GM19023 (cell line): ENCODE measurements around the gene GSTA3.
"Not testable (repeated sequence)": the region's sequence is repeated elsewhere in the genome, so short reads cannot be mapped to it uniquely, and the experiment has no call there.

Source experiments
- ATAC-seq: cut with Tn5 transposase; IDR thresholded peaks from one replicate; pipeline ENCODE4 v1.9.1; 2021; ENCODE audit warnings: mild to moderate bottlenecking, moderate library complexity; ENCODE audit not compliant: unreplicated experiment

Gene GSTA3

DNA sequence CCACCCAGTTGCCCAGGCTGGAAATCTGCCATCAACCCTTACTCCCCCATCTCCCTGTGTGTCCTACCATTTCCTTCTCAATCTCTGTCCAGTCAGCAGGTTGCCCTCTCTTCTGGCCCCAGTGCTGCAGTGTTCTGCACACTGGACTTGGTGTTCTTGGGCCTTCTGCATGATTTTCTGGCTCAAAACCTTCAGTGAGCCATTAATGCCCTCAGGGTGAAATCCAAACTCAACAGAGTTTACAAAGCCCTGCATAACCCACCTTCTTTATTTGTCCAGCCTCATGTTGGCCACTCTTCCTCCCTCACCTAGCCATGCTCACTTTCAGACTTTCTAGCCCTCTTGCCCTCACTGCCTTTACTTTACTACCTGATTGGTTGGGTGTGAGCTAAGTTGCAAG, 5.0 kb upstream of the GSTA3 start:
- no peak for ATAC-seq

DNA sequence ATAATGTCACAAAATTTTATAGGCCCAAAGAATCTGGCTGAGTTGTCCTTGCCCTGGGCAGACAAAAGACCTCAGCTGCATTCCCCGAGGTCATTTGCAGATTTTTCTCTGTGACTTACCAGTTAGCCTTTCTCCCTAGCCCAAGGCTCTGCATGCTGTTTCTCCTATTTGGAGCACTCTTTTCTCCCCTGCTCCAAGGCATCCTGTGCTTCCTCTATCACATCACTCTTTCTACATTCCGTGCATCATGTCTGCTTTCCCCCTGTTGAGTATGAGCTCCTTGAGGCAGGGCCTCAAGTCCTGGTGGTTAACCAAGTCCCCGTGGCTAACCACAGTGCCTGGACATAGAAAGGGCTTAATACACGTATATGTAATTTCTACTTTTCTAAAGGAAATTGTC, 593 bp upstream of the GSTA3 start:
- ATAC-seq = no peak

DNA sequence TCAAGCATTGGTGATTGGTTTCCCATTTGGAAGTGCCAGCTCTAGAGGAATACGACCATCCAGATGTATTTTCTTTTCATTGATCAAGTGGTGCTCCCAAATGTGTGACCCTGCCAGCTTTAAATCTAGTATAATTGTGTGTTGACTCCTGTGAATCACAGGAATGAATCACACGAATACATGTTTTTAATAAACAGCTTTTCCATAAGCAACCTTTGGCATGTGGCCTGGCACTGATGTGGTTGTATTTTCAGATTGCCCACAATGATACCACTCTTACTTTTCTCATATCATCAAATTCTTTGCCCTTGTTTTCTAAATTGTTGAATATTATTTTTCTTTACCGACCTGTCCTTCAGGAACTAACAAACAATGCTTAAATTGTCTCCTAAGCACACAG, 367 bp downstream of the GSTA3 start:
- ATAC-seq = no peak

DNA sequence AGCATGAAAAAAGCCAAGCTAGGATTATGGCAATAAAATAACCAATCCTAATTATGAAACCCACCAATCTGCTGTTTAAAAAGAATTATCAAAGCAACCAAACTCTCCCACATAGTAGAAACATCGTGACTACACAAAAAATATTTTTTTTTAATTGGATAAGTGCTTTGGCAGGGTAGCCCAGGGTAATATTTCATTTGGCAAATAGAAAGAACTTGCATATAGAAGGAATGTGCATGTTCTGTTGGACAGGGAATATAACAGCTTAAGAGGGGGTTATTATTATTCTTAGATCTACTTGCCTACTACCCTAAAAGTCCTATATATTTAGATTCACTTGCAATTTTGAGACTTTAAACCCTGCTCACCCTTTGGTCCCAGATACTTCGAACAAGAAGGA, 972 bp downstream of the GSTA3 start:
- no peak for ATAC-seq

DNA sequence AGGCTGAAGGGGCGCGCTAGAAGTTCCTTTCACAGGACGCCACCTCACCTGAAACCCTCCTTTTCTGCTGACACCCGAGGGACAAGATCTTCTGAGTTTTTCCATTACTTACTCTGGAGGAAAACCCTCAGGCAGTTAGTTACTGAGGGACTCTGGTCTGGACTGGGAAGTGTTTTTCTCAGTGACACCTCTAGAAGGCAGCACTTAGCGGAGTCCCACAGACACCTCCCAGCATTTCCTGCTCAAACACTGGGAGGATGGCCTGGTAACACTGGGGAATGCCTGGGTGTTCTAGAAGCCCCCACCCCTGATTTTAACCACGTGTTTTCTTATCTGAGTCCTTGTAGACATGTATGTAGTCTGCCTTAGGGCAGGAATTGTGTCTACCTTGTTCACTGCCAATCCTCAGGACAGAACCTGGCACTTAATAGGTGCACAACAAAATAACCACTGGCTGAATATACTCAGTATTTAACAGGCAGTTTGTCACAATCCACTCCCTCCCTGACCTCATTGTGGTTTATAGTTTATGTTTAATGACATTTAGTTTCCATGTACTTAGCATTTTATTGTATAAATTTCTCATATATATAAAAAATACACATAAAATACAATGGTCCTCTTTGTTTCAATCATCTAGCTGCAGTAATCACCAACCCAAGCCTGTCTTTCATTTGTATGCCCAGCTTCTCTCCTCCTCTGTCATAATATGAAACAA, 4.8 kb downstream of the GSTA3 start:
- no peak for ATAC-seq

DNA sequence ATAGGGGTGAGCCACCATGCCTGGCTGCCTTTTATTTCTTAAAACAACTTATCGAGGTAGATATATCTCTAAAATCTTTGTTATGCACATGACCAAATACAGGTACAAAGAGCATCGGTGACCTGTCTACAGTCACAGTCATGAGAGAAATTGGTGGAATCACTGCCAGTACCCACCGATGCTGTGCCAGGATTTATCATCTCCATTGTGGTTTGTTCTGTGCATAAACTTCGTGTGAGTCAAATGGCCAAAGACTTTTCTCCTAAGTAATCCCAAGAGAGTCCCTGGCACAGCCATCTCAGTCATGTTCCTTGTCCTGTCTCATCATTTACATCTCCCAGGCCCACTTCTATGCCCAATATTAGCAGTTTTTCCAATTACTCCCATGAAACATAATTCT, 9.0 kb downstream of the GSTA3 start:
- ATAC-seq = no peak

DNA sequence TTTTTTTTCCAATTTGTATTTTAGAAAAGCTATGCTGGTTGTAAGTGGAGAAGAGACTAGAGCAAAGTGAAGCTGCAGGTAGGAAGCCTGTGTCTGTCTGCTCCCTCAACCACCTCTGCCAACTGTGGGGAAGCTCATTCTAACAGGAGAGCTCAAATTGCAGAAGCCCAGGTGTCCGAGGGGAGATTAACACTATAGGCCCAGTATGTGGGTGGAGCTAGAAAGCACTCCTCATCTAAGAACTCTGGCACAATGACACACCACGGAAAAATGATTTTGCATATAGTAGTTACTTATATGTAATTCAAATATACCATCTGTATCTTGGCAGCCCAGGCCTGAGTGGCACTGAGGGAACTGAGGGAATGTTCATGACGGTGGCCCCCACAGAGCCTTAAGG, 13.7 kb downstream of the GSTA3 start:
- ATAC-seq = not testable (repeated sequence)

DNA sequence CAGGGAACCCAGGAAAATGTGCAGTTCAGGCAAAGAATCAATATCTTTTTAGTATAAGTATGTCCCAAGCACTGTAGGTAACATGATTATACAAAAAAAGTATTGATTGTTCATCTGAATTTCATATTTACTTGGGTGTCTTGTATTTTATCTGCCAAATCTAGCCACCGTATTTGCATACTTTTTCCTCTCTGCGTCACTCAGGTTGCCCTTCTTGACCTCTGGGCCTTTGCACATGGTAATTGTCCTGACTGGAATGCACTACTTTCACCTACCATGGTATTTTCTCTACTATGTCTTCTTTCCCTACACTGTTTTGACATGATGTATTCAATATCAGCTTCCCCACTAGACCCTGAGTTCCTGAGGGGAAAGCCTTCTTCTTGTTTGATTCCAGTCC, 15.2 kb downstream of the GSTA3 start:
- no peak for ATAC-seq

DNA sequence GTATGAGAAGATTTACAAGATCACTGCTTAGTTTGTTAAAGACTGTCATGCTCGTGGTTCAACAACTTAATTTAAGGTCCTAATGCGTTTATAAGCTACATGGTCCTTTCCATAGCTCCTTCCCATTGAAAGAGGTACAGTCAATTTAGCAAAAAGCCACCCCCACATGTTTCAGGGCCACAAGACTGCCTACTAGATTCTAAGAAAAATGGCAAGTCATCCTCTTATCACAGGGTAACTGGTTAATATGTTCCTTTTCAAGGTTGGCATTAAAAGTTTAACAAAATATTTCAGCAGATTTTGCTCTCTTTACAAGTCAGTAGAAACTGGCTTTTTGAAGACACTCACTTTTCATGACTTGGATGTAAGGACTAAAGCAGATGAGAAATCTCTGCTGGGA, 15.7 kb downstream of the GSTA3 start:
- ATAC-seq = no peak

DNA sequence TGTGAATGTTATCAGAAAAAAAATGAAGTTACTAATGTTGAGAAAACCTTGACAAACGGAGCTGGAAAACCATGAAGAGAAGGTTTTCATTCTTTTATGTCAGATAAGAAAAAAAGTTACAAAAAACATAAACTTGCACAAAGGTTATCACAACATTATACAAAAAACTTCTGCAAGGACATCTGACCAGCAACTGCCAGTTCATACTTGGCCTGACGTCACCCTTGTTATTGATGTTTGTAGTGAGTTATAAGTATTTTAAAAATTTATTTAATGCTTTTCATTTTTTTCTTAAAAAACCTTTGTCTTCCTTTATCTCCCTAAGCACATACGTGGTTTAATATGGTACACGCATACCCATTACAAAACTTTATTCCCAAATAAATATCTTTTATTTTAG, 16.3 kb downstream of the GSTA3 start:
- ATAC-seq = no peak

DNA sequence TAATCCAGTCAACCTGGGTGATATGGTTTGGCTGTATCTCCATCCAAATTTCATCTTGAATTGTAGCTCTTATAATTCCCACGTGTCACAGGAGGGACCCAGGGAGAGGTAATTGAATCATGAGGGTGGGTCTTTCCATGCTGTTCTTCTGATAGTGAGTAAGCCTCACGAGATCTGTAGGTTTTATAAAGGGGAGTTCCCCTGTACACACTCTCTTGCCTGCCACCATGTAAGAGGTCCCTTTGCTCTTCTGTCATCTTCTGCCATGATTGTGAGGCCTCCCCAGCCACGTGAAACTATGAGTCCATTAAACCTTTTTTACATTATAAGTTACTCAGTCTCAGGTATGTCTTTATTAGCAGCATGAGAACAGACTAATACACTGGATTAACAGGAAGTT, 19.5 kb downstream of the GSTA3 start:
- ATAC-seq = no peak

DNA sequence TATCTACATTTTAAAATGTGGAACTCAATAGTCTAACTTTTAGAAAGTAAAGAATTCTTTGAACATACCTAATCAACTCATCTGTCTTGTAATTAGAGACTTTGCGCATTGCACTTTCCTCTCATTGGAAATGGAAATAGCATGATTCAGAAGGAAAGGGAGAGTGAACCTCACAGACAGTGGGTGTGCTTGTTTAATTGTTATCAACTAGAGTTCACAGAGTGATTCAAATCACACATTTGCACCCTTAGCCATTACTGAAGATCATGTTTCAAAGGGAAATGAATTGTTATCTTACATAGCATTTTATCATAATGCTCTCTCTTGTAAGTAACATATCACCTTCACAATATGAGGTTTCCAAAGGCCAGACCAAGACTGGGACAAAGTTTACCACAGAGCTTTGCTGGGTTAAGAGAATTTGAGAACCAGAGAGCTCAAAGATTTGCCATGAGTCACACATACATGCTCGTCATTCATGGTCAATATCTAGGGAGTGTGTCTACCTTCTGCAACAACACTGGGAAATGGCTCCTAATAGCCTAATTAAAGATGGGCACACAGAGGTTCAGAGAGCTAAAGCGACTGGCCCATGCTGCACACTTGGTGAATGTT, 21.5 kb downstream of the GSTA3 start:
- no peak for ATAC-seq

DNA sequence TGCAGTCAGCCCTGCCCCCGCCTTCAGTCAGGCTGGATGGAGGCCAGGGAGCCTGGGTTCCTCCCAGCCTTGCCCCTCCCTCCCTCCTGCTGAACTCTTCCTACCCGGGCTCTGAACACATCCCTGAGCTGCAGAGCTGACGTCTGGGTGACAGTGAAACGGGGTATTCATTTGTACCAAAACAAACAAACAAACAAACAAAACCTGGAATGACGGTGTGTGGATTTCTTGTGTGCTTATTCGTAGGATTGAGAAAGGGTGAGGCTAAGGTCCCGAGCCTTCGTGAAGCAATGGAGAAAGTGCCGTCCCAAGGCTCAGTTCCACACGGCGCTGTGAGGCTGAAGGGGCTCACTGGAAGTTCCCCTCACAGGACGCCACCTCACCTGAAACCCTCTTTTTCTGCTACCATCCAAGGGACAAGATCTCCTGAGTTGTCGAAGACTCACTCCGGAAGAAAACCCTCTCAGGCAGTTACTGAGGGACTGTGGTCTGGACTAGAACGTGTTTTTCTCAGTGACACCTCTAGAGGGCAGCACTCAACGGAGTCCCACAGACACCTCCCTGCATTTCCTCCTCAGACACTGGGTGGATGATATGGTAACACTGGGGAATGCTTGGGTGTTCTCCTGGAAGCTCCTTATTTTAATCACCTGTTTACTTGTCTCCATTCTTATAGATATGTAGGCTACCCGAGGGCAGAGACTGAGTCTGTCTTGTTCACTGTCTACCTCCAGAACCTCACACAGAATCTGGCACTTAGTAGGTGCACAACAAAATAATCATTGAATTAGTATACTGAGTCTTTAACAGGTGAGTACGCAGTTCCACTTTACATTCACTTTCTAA, 27.3 kb downstream of the GSTA3 start:
- ATAC-seq = peak; percentile 99

DNA sequence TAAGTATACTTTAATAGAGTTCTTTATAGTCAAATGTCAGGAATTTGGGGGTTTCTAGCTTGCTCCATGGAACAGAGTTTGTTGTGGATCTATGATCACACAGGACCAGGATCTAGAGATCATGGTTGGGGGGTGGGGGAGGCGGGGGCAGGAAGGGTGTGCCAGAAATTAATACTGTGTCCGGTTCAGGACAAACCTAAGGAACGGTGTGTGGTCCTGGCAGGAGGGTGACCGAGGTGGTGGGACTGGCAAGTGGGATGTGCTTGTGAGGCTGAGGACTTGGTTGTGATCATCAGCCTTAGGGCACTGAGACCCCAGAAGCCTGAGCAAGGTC, 27.9 kb downstream of the GSTA3 start:
- ATAC-seq = no peak

DNA sequence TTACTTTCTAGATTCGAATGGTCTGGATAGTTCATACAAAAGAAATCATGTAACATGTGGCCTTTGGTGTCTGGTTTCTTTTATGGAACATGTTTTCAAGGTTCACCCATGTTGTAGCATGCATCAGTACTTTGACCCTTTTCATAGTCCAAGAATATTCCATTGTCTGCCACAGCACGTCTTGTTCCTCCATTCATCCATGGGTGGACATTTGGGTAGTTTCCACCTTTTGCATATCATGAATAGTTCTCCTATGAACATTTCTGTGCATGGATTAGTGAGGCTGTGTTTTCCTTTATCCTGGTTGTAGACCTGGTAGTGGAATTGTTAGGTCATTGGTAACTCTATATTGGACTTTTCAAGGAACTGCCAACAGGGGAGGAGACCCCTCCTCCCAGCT, 31.7 kb downstream of the GSTA3 start:
- ATAC-seq = no peak

DNA sequence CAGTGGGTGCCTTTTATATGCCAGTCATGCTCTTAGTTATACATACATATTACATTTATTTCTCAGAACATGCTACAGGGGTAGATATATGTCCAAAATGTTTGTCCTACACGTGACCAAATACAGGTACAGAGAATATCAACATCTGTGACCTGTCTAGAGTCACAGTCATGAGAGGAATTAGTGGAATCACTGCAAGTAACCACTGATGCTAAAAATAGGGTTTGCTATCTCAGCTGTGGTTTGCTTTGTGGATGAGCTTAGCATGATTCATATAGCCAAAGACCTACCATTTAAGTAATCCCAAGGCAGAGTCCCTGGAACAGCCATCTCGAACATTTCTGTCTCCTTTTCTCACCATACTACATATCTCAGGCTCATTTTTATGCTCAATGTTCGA, 32.3 kb downstream of the GSTA3 start:
- ATAC-seq = no peak

DNA sequence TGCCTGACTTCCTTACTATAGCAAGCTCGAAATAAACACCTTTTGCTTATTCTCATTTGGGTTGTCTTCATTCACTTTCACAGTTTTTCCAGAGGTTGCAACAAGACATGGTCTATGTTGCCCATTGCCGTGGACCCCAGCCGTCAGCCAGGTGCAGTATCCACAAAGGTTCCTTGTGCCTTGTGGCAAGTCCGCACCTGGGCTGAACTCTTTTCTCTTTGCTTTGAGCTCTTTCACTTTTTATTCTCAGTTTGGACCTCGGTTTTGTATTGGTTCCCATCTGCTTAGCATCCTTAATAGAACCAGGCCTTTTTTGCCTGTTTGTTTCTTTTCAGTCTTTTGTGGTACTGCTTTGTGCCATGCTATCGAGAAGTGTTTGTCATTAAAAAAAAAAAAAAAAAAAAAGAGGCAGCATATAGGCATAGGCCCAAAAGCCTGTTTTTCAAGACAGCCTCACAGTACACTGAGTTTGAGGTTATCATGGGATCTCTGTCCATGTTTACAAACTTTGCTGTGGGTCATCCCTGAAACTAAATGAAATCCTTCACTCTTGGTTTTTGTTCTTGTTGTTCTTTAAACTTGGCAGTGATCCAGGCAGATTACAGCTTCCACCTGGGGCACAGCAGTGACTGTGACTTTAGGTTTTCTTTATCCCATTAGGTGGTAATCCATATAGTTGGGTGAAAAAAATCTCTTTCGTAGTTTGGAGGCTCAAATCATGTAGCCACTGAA, 33.3 kb downstream of the GSTA3 start:
- no peak for ATAC-seq

DNA sequence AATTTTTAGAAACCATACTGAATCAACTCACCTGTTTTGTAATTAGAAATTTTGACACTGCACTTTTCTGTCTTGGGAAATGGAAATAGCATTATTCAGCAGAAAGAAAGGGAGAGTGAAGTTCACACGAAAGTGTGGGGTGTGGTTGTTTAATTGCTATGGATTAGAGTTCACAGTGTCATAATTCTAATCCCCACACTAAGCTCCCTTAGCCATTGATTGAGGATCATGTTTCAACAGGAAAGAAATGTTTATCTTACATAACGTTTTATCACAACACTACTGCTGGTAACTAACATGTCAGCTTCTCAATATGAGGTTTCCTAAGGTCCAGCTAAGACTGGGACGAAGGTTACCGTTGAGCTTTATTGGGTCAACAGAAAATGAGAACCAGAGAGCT, 37.5 kb downstream of the GSTA3 start:
- no peak for ATAC-seq

DNA sequence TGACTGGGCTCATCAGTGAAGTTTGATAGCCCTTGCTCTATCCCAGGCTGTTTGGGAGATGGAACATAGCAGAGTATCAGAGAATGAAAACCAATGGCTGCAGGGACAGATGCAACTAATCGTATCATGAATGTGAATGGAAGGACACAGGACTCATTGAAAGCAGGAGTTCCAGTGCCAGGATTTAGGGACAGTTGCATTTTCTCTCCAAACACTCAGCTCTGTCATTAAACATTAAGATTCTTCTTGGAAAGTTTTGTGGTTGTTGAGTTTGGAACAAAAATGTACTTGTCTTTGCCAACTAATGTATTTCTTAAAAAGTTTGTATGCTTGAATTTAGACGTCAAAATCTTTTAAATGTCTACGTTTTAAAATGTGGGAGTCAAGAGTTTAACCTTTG, 37.9 kb downstream of the GSTA3 start:
- no peak for ATAC-seq

DNA sequence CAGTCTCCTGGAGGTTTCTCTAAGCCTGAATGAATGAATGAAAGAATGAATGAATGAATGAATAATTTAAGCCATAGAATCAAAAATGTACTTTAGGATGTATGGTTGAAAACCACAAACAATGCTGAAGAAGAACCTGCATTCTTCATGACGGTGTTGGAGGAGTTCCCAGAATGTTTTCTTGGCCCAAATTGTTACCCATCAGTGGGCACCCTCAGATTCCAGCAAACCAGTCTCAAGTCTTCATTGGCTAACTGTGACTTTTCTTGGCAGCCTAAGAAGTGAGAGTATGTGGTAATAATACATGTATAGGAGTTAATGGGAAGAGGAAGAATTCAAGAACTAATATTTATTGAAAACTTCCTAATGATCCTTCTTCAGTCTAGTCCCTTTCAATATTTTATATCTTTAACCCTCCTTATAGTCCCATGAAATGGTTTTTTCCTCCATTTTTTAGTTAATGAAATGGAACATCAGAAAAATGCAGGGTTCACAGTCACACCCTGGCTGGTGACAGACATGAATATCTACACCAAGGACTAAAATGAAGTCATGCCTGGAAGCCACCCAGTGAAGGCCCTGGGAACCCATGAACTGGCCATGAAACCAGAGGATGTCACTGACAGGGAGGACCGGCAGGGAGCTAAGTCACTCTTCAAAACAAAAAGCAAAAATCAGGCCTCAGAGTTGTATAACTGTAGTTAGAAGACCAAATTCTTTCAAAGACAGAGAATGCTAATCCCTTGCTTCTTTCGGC, 39.0 kb downstream of the GSTA3 start:
- not testable (repeated sequence) for ATAC-seq

DNA sequence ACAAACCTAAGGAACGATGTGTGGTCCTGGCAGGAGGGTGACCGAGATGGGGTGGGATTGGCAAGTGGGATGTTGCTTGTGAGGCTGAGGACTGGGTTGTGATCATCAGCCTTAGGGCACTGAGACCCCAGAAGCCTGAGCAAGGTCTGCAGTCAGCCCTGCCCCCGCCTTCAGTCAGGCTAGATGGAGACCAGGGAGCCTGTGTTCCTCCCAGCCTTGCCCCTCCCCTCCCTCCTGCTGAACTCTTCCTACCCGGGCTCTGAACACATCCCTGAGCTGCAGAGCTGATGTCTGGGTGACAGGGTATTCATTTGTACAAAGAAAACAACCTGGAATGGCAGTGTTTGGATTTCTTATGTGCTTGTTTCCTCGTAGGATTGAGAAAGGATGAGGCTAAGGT, 40.6 kb downstream of the GSTA3 start:
- not testable (repeated sequence) for ATAC-seq
